GM20431 (cell line): ENCODE data around the gene SUGP2.
"Not testable (repeated sequence)": the region's sequence is repeated elsewhere in the genome, so short reads cannot be mapped to it uniquely, and the experiment has no call there.

Source experiments
- in situ Hi-C: fragments of 300-500 bp; cut with MseI, MboI; formaldehyde crosslinking; loops from one replicate; pipeline ENCODE4 v1.15.0; 2020; ENCODE audit warnings: low sequenced_read_pairs; ENCODE audit not compliant: unreplicated experiment

Gene SUGP2

GRCh38 chr19:18961767-18962620, 71.3 kb downstream of the SUGP2 start:
- in situ Hi-C loops, result no loop called here

- in situ Hi-C loops, result no loop called here
Measured at GRCh38 chr19:18960370-18960769, 72.9 kb downstream of the SUGP2 start.

DNA sequence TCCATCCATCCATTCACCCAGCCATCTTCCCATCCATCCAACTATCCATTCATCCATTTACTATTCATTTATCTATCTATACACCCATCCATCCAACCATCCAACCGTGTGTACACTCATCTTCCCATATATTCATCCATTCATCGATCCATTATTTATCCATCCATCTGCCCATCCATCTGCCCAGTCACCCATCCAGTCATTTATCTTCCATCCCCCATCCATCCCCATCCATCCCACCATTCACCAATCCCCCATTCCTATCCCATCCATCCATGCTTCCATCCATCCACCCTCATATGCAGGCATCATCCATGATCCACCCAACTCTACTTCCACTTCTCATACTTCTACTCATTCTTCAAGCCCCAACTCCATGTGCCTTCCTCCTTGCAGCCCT, 78.3 kb downstream of the SUGP2 start:
- in situ Hi-C loops, result no loop called here

GRCh38 chr19:18954094-18954493, 79.2 kb downstream of the SUGP2 start:
- in situ Hi-C loops, result no loop called here

DNA sequence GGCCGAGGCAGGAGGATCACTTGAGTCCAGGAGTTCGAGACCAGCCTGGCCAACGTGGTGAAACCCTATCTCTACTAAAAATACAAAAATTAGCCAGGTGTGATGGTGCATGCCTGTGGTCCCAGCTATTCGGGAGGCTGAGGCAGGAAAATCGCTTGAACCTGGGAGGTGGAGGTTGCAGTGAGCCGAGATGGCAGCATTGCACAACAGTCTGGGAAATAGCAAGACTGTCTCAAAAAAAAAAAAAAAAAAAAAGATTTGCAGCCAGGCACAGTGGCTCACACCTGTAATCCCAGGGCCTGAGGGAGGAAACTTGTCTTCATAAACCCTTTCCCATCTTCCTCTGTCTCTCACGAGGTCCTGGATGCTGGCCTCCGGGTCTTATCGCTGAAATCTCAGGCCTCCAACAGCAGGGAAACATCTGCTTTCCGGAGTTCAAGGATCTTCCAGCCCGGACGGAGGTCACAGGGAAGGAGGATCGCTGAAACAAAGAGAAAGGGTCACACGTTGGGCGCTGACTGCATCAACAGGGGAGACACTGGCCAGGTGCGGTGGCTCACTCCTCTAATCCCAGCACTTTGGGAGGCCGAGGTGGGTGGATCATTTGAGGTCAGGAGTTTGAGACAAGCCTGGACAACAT, 80.8 kb downstream of the SUGP2 start:
- in situ Hi-C loops, result not testable (repeated sequence)

- in situ Hi-C loops, result no loop called here
Measured at GRCh38 chr19:18951721-18952281, 81.5 kb downstream of the SUGP2 start.

- in situ Hi-C loops, result no loop called here
Measured at GRCh38 chr19:18949858-18950257, 83.5 kb downstream of the SUGP2 start.

DNA sequence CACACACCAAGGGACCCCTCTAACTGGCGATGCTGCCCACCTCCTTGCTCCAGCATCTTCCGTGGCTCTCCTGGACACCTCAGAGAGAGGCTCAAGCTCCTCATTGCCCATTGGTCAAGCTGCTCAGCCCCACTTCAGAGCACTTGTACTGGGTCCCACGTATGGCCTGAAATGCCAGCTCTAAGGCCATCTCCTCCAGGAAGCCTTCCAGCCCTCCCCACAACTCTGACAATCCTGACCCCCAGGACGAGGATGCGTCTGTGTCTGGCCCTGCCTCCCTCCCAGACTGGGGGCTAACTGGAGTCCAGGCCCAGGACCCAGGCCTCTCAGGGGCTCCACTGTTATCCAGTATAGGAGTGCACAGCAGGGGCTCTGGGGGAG, 84.4 kb downstream of the SUGP2 start:
- in situ Hi-C loops, result no loop called here

- in situ Hi-C loops, result no loop called here
Measured at GRCh38 chr19:18948075-18948975, 85.0 kb downstream of the SUGP2 start.

DNA sequence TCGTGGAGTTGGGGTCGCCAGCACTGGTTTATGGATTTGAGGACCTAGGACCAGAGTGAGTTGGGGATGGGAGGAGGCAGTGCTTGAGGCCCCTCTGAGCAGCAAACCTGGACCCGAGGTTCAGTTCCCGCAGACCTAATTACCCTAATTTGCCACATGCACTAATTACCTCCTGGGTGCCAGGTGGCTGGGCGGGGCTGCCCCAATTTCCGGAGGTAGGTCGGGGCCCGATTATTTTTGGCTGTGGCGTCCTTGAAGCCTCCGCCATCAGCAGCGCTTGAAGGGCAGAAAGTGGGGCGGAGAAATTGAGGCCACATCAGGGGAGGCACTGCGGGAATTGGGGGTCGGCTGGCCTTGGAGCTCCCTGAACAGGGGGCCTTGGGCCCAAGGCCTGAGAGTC, 86.4 kb downstream of the SUGP2 start:
- in situ Hi-C loops, result no loop called here

DNA sequence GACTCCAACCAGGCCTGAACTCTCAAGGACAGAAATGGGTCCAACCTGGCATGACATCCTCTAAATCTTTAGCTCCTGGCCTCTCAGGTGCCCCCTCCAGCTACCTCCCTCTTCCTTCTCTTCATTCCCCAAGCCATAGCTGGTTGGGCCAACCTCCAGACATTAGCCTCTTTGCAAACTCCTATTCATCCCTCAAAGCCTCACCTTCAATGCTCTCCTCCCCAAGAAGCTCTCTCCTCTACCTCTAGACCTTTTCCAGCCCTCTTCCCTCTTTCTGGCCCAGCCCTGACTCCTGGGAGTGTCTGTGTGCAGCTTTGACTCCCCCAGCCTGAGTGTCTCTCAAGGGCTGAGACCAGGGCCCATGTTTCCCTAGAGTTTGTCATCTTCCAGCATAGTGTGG, 87.0 kb downstream of the SUGP2 start:
- in situ Hi-C loops, result no loop called here

DNA sequence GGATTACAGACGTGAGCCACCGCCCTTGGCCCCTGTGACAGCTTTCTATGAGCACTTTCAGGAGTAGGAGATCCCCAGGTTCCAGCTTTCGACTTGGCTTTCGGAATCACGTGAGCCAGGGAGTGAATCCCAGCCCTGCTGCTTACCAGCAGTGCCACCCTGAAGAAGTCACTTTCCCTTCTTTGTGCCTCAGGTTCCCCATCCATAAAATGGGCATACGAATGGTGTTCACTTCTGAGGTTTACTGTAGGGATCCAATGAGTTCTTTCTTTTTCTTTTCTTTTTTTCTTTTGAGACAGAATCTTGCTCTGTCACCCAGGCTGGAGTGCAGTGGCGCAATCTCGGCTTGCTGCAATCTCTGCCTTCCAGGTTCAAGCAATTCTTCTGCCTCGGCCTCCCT, 88.0 kb downstream of the SUGP2 start:
- in situ Hi-C loops, result no loop called here

- in situ Hi-C loops, result no loop called here
Measured at GRCh38 chr19:18943465-18943864, 89.9 kb downstream of the SUGP2 start.

DNA sequence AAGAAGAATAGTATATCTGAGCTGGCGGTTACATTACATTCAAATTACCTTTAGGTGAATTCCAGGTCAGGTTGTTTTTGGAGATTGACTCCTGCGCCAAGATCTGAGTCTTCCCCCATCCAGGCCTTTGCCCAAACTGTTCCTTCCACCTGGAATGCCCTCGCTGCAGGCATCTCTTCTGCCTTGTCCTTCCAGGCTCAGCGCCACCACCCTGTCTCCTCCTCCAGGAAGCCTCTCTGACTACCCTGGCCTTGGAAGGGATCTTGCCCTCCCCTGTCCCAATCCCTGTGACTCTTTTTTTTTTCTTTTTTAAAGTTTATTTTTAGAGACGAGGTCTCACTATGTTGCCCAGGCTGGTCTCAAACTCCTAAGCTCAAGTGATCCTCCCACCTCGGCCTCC, 90.6 kb downstream of the SUGP2 start:
- in situ Hi-C loops, result no loop called here

- in situ Hi-C loops, result no loop called here
Measured at GRCh38 chr19:18941628-18942354, 91.5 kb downstream of the SUGP2 start.
